ENCODE results near the gene NINJ1.

GRCh38 chr9:93154293-93154903, 20.3 kb upstream of the NINJ1 start:
- TF ChIP-seq, protein P1, sequence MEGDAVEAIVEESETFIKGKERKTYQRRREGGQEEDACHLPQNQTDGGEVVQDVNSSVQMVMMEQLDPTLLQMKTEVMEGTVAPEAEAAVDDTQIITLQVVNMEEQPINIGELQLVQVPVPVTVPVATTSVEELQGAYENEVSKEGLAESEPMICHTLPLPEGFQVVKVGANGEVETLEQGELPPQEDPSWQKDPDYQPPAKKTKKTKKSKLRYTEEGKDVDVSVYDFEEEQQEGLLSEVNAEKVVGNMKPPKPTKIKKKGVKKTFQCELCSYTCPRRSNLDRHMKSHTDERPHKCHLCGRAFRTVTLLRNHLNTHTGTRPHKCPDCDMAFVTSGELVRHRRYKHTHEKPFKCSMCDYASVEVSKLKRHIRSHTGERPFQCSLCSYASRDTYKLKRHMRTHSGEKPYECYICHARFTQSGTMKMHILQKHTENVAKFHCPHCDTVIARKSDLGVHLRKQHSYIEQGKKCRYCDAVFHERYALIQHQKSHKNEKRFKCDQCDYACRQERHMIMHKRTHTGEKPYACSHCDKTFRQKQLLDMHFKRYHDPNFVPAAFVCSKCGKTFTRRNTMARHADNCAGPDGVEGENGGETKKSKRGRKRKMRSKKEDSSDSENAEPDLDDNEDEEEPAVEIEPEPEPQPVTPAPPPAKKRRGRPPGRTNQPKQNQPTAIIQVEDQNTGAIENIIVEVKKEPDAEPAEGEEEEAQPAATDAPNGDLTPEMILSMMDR (IDR thresholded peaks at IDR 0.05; ENCODE audit: extremely low read depth in 1 of 2, insufficient read depth in 1 of 2, low read depth in 1 of 2, low read length in 2 of 2) = peak; percentile 60 to 67
- TF ChIP-seq POLR2A (IDR thresholded peaks at IDR 0.05; ENCODE audit: low read depth, low read length) (no peak), POLR2AphosphoS5 (IDR thresholded peaks at IDR 0.05; ENCODE audit: insufficient read depth, low read depth, low read length) (no peak), MAX (IDR thresholded peaks at IDR 0.05; ENCODE audit: insufficient read depth, insufficient read length) (no peak), EZH2 (IDR thresholded peaks at IDR 0.05; ENCODE audit: borderline replicate concordance, low read depth, low read length, severe bottlenecking) (no peak), FOS (IDR thresholded peaks at IDR 0.05; ENCODE audit: borderline replicate concordance, insufficient read depth, low read length) (no peak)
